Sigmoid colon (tissue), 4 donors: Measurements from ENCODE around the gene INSIG1.

ENCODE experiments used
- CTCF ChIP-seq, 4 experiments: fragments of 450-650 bp in 3 of 4; fragments of 200-600 bp in 1 of 4; IDR thresholded peaks; one replicate each; pipeline ENCODE4 v1.5.1; 2016 to 2019; ENCODE audit warnings: antibody characterized with exemption in 4 of 4, mild to moderate bottlenecking in 3 of 4, moderate library complexity in 2 of 4
- EP300 ChIP-seq, 4 donors: sonication (generic); formaldehyde crosslinking; IDR thresholded peaks; one replicate each; pipeline ENCODE4 v1.6.1; 2017; ENCODE audit warnings: antibody characterized with exemption in 4 of 4
- POLR2A ChIP-seq, 2 donors: fragments of 450-650 bp; IDR thresholded peaks; one replicate each; pipeline ENCODE4 v1.6.1; 2016; ENCODE audit warnings: antibody characterized with exemption in 2 of 2, mild to moderate bottlenecking in 2 of 2, moderate library complexity in 2 of 2
- POLR2AphosphoS5 ChIP-seq, 4 donors: sonication (generic); formaldehyde crosslinking; IDR thresholded peaks; one replicate each; pipeline ENCODE4 v1.6.1; 2017; ENCODE audit warnings: antibody characterized with exemption in 4 of 4

GRCh38 chr7:155340721-155341120 lies 43.0 kb downstream of the INSIG1 start:
- TF ChIP-seq CTCF (IDR thresholded peaks at IDR 0.05) (no peak), POLR2AphosphoS5 (IDR thresholded peaks at IDR 0.05) (no peak), POLR2A (IDR thresholded peaks at IDR 0.05) (no peak), EP300 (IDR thresholded peaks at IDR 0.05) (no peak)
